NT2/D1 (cell line): ENCODE data around the gene SRF.

ENCODE experiments used
- DNase-seq: peaks from one replicate; pipeline ENCODE4 v3.0.0-alpha.2; 2011; ENCODE audit warnings: low read depth, low spot score
- H3K27me3 ChIP-seq: 2 replicates; pipeline ENCODE4 v1.6.0; 2011; ENCODE audit warnings: mild to moderate bottlenecking; ENCODE audit not compliant: insufficient read length, insufficient read depth
- H3K36me3 ChIP-seq: 2 replicates; pipeline ENCODE4 v1.6.1; 2011; ENCODE audit warnings: mild to moderate bottlenecking, low read length, mixed read lengths; ENCODE audit not compliant: insufficient read depth, insufficient read length
- H3K4me1 ChIP-seq: 2 replicates; pipeline ENCODE4 v1.5.1; 2011; ENCODE audit not compliant: insufficient read depth, insufficient read length
- H3K4me3 ChIP-seq: 2 replicates; pipeline ENCODE4 v1.5.1; 2011; ENCODE audit warnings: low read depth; ENCODE audit not compliant: insufficient read length
- H3K9ac ChIP-seq: 2 replicates; pipeline ENCODE4 v1.6.0; 2011; ENCODE audit warnings: low read depth; ENCODE audit not compliant: insufficient read length
- H3K9me3 ChIP-seq: 2 replicates; pipeline ENCODE4 v1.5.1; 2011; ENCODE audit warnings: mild to moderate bottlenecking, low read length; ENCODE audit not compliant: insufficient read depth
- SUZ12 ChIP-seq: IDR thresholded peaks from 2 replicates; pipeline ENCODE4 v1.6.1; 2011; ENCODE audit not compliant: insufficient read length, insufficient read depth; ENCODE audit errors: extremely low read depth
- YY1 ChIP-seq: IDR thresholded peaks from 2 replicates; pipeline ENCODE4 v1.6.1; 2011; ENCODE audit not compliant: insufficient read length, insufficient read depth
- ZNF274 ChIP-seq: IDR thresholded peaks from 2 replicates; pipeline ENCODE4 v1.6.1; 2011; ENCODE audit warnings: mild to moderate bottlenecking, low read depth, low read length

The SRF gene

GRCh38 chr6:43196337-43196736, 25.3 kb downstream of the SRF start:
- Histone ChIP-seq H3K27me3 (no peaks in the 10 kb centered on the region), H3K9me3 (no peaks in the 10 kb centered on the region), H3K9ac (no peak overlapping the region), H3K4me3 (no peak overlapping the region), H3K4me1 (no peaks in the 10 kb centered on the region), H3K36me3 (peaks cover 11% of the 10 kb centered on the region)
- no peak for DNase-seq
- TF ChIP-seq ZNF274 (no peak), YY1 (no peak), SUZ12 (no peak)

DNA sequence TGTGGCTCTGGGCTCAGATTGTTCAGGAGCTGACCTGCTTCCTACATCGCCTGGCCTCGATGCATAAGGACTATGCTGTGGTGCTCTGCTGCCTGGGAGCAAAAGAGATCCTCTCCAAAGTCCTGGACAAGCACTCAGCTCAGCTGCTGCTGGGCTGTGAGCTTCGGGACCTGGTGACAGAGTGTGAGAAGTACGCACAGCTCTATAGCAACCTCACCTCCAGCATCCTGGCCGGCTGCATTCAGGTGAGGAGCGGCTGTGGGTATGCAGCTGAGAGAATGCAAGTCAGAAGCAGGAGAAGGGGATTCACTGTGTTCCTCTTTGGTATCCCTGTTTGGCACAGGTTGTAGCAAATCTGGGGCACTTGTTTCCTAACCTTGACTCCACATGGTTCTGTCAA, 28.8 kb downstream of the SRF start:
- Histone ChIP-seq H3K36me3 (peaks cover 8% of the 10 kb centered on the region), H3K27me3 (no peaks in the 10 kb centered on the region), H3K4me1 (peaks cover 8% of the 10 kb centered on the region), H3K9me3 (no peaks in the 10 kb centered on the region), H3K9ac (no peak overlapping the region), H3K4me3 (no peak overlapping the region)
- no peak for DNase-seq
- TF ChIP-seq SUZ12, result no peak

DNA sequence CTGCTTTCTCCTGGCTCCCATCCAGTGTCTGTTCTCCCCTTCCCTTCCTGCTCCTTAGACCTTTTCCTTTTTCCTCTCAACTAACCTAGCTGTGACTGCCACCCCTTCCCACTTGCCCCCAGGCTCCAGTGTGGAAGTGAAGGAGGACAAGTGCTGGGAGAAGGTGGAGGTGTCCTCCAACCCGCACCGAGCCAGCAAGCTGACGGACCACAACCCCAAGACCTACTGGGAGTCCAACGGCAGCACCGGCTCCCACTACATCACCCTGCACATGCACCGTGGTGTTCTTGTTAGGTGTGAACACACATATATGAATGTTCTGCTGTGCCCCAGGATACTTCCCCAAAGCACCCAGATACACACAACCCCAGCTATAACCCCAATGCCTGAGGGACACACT, 29.5 kb downstream of the SRF start:
- TF ChIP-seq ZNF274 (no peak), SUZ12 (no peak), YY1 (no peak)
- H3K27me3 ChIP-seq, result no peaks in the 10 kb centered on the region
- H3K36me3 ChIP-seq, result peaks cover 5% of the 10 kb centered on the region
- H3K4me3 ChIP-seq, result no peak overlapping the region
- H3K9me3 ChIP-seq, result no peaks in the 10 kb centered on the region
- no peak for DNase-seq
- H3K4me1 ChIP-seq, result peaks cover 8% of the 10 kb centered on the region
- no peak overlapping the region for H3K9ac ChIP-seq

DNA sequence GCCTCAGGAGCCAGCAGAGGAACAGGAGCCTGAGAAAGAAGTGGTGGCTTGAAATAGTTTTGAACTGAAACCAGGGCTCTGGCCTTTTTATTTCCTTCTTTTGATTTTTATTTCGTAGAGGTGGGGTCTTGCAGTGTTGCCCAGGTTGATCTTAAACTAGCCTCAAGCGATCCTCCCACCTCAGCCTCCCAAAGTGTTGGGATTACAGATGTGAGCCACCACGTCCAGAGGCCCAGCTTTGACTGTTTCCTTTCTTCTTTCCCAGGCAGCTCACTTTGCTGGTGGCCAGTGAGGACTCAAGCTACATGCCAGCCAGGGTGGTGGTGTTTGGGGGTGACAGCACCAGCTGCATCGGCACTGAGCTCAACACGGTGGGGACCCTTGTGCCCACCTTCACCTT, 31.4 kb downstream of the SRF start:
- TF ChIP-seq ZNF274 (no peak), SUZ12 (no peak), YY1 (no peak)
- Histone ChIP-seq H3K9ac (no peak overlapping the region), H3K4me1 (peaks cover 8% of the 10 kb centered on the region)

DNA sequence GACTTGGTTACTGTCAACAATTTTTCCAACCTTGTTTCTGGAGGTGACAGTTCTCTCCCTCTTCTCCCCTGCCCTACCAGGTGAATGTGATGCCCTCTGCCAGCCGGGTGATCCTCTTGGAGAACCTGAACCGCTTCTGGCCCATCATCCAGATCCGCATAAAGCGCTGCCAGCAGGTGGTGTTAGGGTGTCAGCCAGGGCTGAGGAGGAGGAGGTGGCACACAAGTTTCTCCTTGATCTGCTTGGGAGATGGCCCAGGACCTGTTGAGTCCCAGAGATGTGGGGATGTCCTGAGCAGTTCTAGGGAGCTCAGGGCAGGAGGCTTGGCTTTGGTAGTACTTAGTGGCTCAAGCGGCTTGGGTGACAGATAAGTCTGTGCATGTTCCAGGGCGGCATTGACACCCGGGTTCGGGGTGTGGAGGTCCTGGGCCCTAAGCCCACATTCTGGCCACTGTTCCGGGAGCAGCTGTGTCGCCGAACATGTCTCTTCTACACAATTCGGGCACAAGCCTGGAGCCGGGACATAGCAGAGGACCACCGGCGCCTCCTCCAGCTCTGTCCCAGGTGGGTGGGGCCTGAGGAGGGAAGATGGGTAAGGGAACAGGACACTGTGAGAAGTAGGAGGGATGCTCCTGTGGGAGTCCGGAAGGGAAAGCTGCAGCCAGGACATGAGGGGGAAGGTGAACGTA, 32.1 kb downstream of the SRF start:
- Histone ChIP-seq H3K4me3 (no peak overlapping the region), H3K27me3 (no peaks in the 10 kb centered on the region), H3K9me3 (no peaks in the 10 kb centered on the region), H3K36me3 (peaks cover 4% of the 10 kb centered on the region), H3K9ac (no peak overlapping the region), H3K4me1 (peaks cover 8% of the 10 kb centered on the region)
- DNase-seq, result no peak
- TF ChIP-seq ZNF274, result no peak
- TF ChIP-seq YY1, result no peak
- TF ChIP-seq SUZ12, result no peak

More for the DNA sequence above, 31.4 kb downstream of the SRF start:
- no peaks in the 10 kb centered on the region for H3K27me3 ChIP-seq
- no peak overlapping the region for H3K4me3 ChIP-seq
- DNase-seq, result no peak
- H3K36me3 ChIP-seq, result peaks cover 4% of the 10 kb centered on the region
- H3K9me3 ChIP-seq, result no peaks in the 10 kb centered on the region

GRCh38 chr6:43203718-43204095, 32.6 kb downstream of the SRF start:
- no peak overlapping the region for H3K4me3 ChIP-seq
- no peak overlapping the region for H3K9ac ChIP-seq

GRCh38 chr6:43204271-43205105, 33.4 kb downstream of the SRF start:
- no peak for TF ChIP-seq SUZ12
- no peak for TF ChIP-seq ZNF274
- TF ChIP-seq YY1, result no peak
- no peak for DNase-seq
- Histone ChIP-seq H3K9ac (no peak overlapping the region), H3K4me1 (peaks cover 8% of the 10 kb centered on the region), H3K36me3 (peaks cover 4% of the 10 kb centered on the region), H3K9me3 (no peaks in the 10 kb centered on the region), H3K4me3 (no peak overlapping the region), H3K27me3 (no peaks in the 10 kb centered on the region)

More at GRCh38 chr6:43203718-43204095, 32.6 kb downstream of the SRF start:
- Histone ChIP-seq H3K4me1 (peaks cover 8% of the 10 kb centered on the region), H3K27me3 (no peaks in the 10 kb centered on the region), H3K36me3 (peaks cover 4% of the 10 kb centered on the region), H3K9me3 (no peaks in the 10 kb centered on the region)
- TF ChIP-seq YY1 (no peak), SUZ12 (no peak), ZNF274 (no peak)
- DNase-seq, result no peak
